GM12801 (cell line): Measurements from ENCODE around the gene ASCC3.

Experiments
- TF ChIP-seq, protein P1 (sequence below): IDR thresholded peaks from one replicate; pipeline ENCODE4 v1.5.1; 2011; ENCODE audit warnings: control low read depth; ENCODE audit not compliant: insufficient read length; ENCODE audit errors: extremely low read depth

Gene ASCC3

DNA sequence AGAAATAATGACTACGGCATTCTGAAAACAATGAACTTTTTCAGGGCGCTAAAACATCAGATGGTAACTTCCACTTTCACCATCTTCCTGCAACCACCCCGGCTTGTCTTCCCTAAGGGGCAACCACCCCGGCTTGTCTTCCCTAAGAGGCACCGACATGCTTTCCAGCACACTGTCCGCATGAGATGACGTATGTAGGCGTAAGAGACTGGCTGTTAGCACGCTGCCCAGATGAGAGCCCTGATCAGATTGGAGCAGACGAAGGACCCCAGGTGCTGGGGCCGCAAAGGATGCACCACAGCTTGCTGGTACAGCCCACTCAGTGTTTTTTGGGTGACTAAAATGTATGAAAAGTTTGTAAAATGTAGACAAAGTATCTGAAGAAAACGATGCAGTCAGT, 29.3 kb downstream of the ASCC3 start:
- TF ChIP-seq, protein P1, sequence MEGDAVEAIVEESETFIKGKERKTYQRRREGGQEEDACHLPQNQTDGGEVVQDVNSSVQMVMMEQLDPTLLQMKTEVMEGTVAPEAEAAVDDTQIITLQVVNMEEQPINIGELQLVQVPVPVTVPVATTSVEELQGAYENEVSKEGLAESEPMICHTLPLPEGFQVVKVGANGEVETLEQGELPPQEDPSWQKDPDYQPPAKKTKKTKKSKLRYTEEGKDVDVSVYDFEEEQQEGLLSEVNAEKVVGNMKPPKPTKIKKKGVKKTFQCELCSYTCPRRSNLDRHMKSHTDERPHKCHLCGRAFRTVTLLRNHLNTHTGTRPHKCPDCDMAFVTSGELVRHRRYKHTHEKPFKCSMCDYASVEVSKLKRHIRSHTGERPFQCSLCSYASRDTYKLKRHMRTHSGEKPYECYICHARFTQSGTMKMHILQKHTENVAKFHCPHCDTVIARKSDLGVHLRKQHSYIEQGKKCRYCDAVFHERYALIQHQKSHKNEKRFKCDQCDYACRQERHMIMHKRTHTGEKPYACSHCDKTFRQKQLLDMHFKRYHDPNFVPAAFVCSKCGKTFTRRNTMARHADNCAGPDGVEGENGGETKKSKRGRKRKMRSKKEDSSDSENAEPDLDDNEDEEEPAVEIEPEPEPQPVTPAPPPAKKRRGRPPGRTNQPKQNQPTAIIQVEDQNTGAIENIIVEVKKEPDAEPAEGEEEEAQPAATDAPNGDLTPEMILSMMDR = no peak

- TF ChIP-seq, protein P1 = no peak
Measured at GRCh38 chr6:100850174-100850573, 31.0 kb downstream of the ASCC3 start.

DNA sequence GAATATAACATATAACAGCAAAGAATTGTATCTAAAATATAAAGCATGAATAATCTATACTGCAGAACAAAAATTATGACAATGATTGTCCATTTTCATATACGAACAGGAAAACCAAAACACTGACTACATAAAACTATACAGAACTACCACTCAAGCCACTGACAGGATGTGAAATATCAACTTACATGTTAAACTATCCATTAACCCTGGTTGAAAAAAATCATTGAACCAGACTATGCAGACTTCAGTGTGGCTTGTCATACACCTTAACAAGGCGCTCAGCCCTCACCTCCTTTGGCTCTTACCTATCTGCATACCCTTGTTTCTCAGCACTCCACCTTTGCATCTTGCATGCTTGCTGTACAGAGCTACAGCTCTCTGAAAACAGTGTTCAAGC, 34.9 kb downstream of the ASCC3 start:
- TF ChIP-seq, protein P1 = no peak

- TF ChIP-seq, protein P1 = no peak
Measured at GRCh38 chr6:100845676-100846075, 35.5 kb downstream of the ASCC3 start.

GRCh38 chr6:100839419-100839818, 41.7 kb downstream of the ASCC3 start:
- TF ChIP-seq, protein P1 = no peak

DNA sequence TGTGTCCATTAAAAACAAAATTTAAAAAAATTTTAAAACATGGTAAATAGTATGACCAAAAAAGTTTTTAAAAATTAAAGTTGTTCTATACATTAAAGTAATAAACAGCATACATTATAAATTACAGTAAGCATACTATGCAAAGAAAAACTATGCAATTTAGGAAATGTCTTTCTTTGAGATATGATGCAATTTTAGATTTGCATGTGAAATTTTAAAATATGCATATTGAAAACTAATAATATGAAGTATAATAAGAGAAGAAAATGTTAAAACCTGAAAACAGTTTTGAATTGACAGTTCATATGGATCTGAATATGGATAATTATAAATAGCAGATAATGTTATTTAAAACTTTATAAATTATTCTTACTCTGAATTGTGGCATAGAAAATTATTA, 43.1 kb downstream of the ASCC3 start:
- TF ChIP-seq, protein P1 = no peak

DNA sequence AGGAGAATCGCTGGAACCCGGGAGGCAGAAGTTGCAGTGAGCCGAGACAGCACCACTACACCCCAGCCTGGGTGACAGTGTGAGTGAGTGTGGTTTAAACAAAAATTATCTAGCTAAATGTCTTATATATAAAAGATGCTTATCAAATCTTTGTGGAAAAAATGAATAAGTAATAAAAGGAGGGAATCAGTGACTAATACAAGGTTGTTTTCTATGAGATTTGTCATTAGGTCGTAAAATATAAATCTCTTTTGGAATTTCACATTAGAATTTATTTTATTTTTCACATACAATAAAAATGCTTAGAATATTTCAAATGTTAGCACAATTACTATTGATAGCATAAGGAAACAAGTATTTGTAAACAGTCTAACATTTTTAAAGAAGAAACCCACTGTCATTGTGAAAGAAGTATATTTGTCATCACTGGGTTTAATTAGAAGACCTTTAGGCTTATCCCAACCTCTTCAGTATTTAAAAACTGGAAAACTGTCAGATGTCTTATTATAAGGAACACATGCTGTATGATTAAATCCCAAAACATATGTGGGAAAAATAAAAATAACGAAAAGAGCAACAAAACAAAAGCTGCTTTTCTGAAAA, 47.1 kb downstream of the ASCC3 start:
- TF ChIP-seq, protein P1 = no peak

DNA sequence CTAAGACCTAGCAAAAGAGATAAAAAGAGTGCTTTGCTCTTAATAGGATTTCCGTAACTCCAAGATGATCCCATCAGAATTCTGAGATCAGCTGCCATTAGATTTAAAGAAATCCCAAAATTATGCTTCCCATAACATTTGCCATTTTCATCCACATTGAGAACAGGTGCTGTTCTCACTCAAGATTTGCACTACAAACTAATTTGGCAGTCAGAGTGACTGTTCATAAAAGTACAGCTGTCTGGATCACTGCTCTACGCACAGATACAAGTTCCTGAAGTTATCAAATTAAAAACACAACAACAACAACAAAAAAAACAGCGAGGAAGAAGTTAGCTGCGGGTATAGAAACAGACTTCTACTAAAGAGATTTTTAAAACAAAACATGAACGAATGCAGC, 58.1 kb downstream of the ASCC3 start:
- TF ChIP-seq, protein P1 = no peak
